SK-N-SH (cell line): ENCODE measurements around the gene PGS1.

Experiments used
- CTCF ChIP-seq: fragments of 200-600 bp; sonication (generic); IDR thresholded peaks from 2 replicates; pipeline ENCODE4 v1.6.1; 2017; ENCODE audit warnings: antibody characterized with exemption, mild to moderate bottlenecking, moderate library complexity
- EP300 ChIP-seq, 2 experiments: IDR thresholded peaks; 2 replicates each; pipeline versions ENCODE4 v1.4.0 to v1.6.1; 2012; ENCODE audit warnings: borderline replicate concordance in 1 of 2, low read depth in 1 of 2, low read length in 1 of 2
- EZH2phosphoT487 ChIP-seq: fragments of 200-600 bp; sonication (generic); IDR thresholded peaks from 2 replicates; pipeline ENCODE4 v1.6.1; 2017; ENCODE audit warnings: low read depth, mixed run types, mild to moderate bottlenecking, antibody characterized with exemption, moderate library complexity, borderline replicate concordance
- JUND ChIP-seq: IDR thresholded peaks from 2 replicates; pipeline ENCODE4 v1.4.0; 2012
- POLR2AphosphoS5 ChIP-seq: IDR thresholded peaks from 2 replicates; pipeline ENCODE4 v1.6.1; 2012; ENCODE audit warnings: low read depth, low read length
- RAD21 ChIP-seq: IDR thresholded peaks from 2 replicates; pipeline ENCODE4 v1.6.1; 2012; ENCODE audit warnings: mild to moderate bottlenecking, low read length
- REST ChIP-seq: IDR thresholded peaks from 2 replicates; pipeline ENCODE4 v1.6.1; 2012; ENCODE audit warnings: mild to moderate bottlenecking, low read depth, low read length, moderate library complexity
- RFX5 ChIP-seq: IDR thresholded peaks from 2 replicates; pipeline ENCODE4 v1.6.1; 2012; ENCODE audit warnings: mild to moderate bottlenecking, improper control_type of control experiment, low read length
- TCF12 ChIP-seq: IDR thresholded peaks from 2 replicates; pipeline ENCODE4 v1.4.0; 2012
- TF ChIP-seq, protein P1 (sequence below): IDR thresholded peaks from 2 replicates; pipeline ENCODE4 v1.4.0; 2012; ENCODE audit warnings: low read depth, borderline replicate concordance

DNA sequence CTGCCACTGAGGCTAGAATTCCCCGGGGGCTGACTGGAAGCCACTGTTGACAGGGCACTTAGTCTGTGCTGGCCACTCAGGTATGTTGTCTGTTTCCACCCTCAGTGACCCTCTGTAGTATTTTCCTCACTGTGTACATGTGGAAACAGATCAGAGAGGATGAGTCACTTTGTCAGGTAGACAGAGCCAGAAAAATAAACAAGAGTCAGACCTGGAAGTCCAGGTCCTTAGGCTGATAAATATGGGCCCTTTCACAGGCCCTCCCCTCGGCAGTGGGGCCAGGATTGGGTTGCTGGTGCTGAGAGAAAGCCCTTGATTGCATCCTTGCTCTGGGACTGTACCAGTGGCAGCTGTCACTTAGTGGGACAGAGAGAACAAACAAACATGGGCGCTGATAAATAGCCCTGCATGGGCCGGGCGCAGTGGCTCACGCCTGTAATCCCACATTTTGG lies 21.3 kb downstream of the PGS1 start:
- TF ChIP-seq JUND, result no peak
- TF ChIP-seq REST, result no peak
- TF ChIP-seq CTCF, result no peak
- no peak for TF ChIP-seq EP300 (IDR thresholded peaks at IDR 0.05; ENCODE audit: borderline replicate concordance in 1 of 2, low read depth in 1 of 2, low read length in 1 of 2)
- TF ChIP-seq, protein P1, sequence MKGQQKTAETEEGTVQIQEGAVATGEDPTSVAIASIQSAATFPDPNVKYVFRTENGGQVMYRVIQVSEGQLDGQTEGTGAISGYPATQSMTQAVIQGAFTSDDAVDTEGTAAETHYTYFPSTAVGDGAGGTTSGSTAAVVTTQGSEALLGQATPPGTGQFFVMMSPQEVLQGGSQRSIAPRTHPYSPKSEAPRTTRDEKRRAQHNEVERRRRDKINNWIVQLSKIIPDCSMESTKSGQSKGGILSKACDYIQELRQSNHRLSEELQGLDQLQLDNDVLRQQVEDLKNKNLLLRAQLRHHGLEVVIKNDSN, result no peak
- TF ChIP-seq TCF12, result no peak
- no peak for TF ChIP-seq RAD21
- no peak for TF ChIP-seq POLR2AphosphoS5
- no peak for TF ChIP-seq RFX5
- TF ChIP-seq EZH2phosphoT487, result no peak
